Measurements from ENCODE around the gene DYNC2H1. TPM values are rescaled to one million over a fixed set of nuclear protein-coding genes. Genes with fewer than 3 reads are reported as not detected.

Gene DYNC2H1
- total and polyA plus RNA-seq, 3 donors from 2014 or later = 28.7 to 43.1 (median 31.5) TPM

DNA sequence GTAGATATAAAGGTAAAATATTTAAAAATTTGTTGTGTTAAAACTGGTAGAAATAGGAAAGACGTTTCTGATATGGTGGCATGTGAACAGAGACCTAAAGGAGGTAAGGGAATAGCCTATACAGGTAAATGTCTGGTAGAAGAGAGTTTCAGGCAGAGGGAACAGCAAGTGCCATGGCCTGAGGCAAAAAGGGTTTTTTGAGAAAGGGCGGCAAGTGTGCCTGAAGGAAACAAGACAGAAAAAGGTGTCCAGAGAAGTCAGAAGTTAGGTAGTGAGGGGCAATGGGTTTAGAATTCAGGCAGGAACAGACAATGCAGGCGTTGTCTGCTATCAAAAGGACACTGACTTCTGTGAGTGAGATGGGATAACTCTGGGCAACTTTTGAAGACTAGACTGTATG is 339.7 kb downstream of the DYNC2H1 start:
- WGBS, 2 donors = 80 to 90% methylated on average over 3 of the region's 3 CpGs
- no peaks in the 10 kb centered on the region for H3K9me3 ChIP-seq
- DNase-seq = no peak
- no peaks in the 10 kb centered on the region for H3K27me3 ChIP-seq
- H3K4me3 ChIP-seq = no peak overlapping the region
- H3K36me3 ChIP-seq (ENCODE audit: low read depth, missing control alignments) = no peaks in the 10 kb centered on the region
- H3K4me1 ChIP-seq = no peaks in the 10 kb centered on the region
- intact Hi-C loops (cut with DNase I; ENCODE audit: low total_unique reads) = no loop called here
- no peak overlapping the region for H3K27ac ChIP-seq
- TF ChIP-seq POLR2A (IDR thresholded peaks at IDR 0.05) = no peak
- TF ChIP-seq, protein P1, sequence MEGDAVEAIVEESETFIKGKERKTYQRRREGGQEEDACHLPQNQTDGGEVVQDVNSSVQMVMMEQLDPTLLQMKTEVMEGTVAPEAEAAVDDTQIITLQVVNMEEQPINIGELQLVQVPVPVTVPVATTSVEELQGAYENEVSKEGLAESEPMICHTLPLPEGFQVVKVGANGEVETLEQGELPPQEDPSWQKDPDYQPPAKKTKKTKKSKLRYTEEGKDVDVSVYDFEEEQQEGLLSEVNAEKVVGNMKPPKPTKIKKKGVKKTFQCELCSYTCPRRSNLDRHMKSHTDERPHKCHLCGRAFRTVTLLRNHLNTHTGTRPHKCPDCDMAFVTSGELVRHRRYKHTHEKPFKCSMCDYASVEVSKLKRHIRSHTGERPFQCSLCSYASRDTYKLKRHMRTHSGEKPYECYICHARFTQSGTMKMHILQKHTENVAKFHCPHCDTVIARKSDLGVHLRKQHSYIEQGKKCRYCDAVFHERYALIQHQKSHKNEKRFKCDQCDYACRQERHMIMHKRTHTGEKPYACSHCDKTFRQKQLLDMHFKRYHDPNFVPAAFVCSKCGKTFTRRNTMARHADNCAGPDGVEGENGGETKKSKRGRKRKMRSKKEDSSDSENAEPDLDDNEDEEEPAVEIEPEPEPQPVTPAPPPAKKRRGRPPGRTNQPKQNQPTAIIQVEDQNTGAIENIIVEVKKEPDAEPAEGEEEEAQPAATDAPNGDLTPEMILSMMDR (IDR thresholded peaks at IDR 0.05) = no peak

DNA sequence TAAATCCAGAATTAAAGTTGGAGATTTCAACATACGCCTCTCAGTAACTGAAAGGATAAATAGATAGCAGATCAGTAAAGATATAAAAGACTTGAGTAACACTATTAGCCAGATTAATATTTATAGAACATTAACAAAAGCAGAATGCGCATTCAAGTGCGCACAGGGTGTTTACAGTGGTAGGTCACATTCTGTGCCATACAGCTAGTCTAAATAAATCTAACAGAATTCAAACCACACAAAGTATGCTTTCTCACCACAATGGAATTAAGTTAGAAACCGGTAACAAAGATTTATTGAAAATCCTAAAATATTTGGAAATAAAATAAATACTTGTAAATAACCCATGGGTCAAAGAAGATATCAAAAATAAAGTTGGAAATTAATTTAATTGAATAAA is 341.0 kb downstream of the DYNC2H1 start:
- Histone ChIP-seq H3K27me3 (no peaks in the 10 kb centered on the region), H3K36me3 (ENCODE audit: low read depth, missing control alignments) (no peaks in the 10 kb centered on the region), H3K4me3 (no peak overlapping the region), H3K27ac (no peak overlapping the region), H3K9me3 (no peaks in the 10 kb centered on the region), H3K4me1 (no peaks in the 10 kb centered on the region)
- WGBS, 2 donors = 70 to 94% methylated on average over 4 of the region's 4 CpGs
- no peak for TF ChIP-seq POLR2A (IDR thresholded peaks at IDR 0.05)
- TF ChIP-seq, protein P1 (IDR thresholded peaks at IDR 0.05) = no peak
- intact Hi-C loops (cut with DNase I; ENCODE audit: low total_unique reads) = no loop called here
- DNase-seq = no peak

DNA sequence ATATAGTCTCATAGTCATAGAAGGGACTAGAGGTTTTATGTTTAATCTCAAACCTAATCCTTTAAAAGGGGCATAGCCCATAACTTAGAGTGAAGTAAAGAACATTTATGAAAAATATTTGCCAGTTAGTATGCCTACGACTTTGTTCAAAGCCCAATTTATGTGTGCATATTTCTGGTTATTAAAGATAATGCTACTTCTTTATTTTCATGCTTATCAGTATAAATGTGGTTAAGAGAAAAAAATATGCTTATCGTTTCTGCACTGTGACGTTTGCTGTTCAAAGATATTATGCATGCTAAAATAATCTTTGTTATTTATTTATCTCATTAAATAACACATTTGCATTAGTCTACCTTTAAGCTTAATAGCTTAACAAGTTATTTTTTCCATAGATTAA is 343.9 kb downstream of the DYNC2H1 start:
- no peak overlapping the region for H3K27ac ChIP-seq
- TF ChIP-seq, protein P1 (IDR thresholded peaks at IDR 0.05) = no peak
- no peak for TF ChIP-seq POLR2A (IDR thresholded peaks at IDR 0.05)
- H3K9me3 ChIP-seq = no peaks in the 10 kb centered on the region
- intact Hi-C loops (cut with DNase I; ENCODE audit: low total_unique reads) = no loop called here
- 64 to 68% methylated on average over 3 of the region's 3 CpGs for WGBS, 2 donors
- H3K27me3 ChIP-seq = no peaks in the 10 kb centered on the region
- H3K4me3 ChIP-seq = no peak overlapping the region
- H3K36me3 ChIP-seq (ENCODE audit: low read depth, missing control alignments) = no peaks in the 10 kb centered on the region
- no peaks in the 10 kb centered on the region for H3K4me1 ChIP-seq
- no peak for DNase-seq

DNA sequence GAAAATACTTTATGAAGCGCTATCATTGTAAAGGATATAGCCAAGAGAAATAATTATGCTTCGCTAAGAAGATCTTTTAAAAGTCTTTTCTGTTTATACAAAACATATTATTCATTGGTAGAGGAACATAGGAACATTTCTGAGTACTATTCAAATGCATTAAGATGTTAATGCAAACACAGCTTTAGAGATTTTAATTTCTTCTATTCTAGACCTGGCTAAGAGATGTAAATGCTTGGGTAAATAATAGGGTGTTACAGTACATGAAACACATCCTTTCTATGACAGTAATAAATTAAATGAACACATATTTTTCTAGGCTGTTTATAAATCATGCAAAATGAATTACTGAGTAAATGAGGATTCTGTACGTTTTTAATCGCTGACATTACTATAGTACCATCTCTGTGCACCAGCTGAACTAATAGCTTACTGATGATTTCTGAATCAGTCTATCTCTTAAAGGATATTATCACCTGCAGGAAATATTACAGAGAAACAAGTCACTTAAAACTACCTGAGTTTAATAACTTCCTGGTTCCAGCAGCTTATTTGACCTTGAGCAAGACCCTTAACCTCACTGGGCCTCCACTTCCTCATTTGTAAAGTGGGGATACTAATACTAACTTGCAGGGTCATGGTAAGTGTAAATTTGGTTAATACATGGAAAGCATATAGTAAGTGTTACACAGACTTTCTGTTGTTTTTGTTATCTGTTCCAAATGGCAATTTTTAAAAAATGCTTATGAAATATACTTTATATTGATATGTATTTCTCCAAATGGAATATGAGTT is 344.9 kb downstream of the DYNC2H1 start:
- Histone ChIP-seq H3K27ac (no peak overlapping the region), H3K9me3 (no peaks in the 10 kb centered on the region), H3K4me3 (no peak overlapping the region), H3K4me1 (no peaks in the 10 kb centered on the region), H3K27me3 (no peaks in the 10 kb centered on the region), H3K36me3 (ENCODE audit: low read depth, missing control alignments) (no peaks in the 10 kb centered on the region)
- TF ChIP-seq, protein P1 (IDR thresholded peaks at IDR 0.05) = no peak
- TF ChIP-seq POLR2A (IDR thresholded peaks at IDR 0.05) = no peak
- 73 to 88% methylated on average over 4 of the region's 4 CpGs for WGBS, 2 donors
- no peak for DNase-seq
- intact Hi-C loops (cut with DNase I; ENCODE audit: low total_unique reads) = no loop called here

DNA sequence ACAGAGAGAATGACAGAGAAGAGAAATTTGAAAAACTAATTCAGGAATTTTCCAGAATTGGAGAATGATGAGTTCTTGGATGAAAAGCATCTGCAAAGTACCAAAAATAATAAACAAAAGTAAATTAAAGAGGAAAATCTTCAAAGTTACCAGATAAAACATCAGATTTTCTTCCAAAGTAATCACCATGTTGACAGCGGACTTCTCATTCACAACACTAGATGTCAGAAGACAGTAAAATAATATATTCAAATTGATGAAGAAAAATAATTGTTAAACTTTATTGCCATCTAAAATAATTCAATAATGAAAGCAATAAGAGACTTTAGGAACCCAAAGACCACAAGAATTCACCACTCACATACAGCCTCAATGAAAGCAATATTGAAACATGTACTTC is 355.2 kb downstream of the DYNC2H1 start:
- TF ChIP-seq, protein P1 (IDR thresholded peaks at IDR 0.05) = no peak
- no peak for TF ChIP-seq POLR2A (IDR thresholded peaks at IDR 0.05)
- no peaks in the 10 kb centered on the region for H3K9me3 ChIP-seq
- DNase-seq = no peak
- no peaks in the 10 kb centered on the region for H3K27me3 ChIP-seq
- no peaks in the 10 kb centered on the region for H3K4me1 ChIP-seq
- 87 to 97% methylated on average over 1 of the region's 1 CpG for WGBS, 2 donors
- intact Hi-C loops (cut with DNase I; ENCODE audit: low total_unique reads) = no loop called here
- H3K4me3 ChIP-seq = no peak overlapping the region
- H3K36me3 ChIP-seq (ENCODE audit: low read depth, missing control alignments) = no peaks in the 10 kb centered on the region
- no peak overlapping the region for H3K27ac ChIP-seq
